ENCODE data around the gene ADCY5. TPM values are rescaled to one million over a fixed set of nuclear protein-coding genes. Genes with fewer than 3 reads are reported as not detected.
A peak's percentile ranks its signal among the peaks of the same experiment; 100 is the strongest.

Gene ADCY5
- total and polyA plus RNA-seq, 10 donors = 1.7 to 20.6 (median 11.7) TPM

DNA sequence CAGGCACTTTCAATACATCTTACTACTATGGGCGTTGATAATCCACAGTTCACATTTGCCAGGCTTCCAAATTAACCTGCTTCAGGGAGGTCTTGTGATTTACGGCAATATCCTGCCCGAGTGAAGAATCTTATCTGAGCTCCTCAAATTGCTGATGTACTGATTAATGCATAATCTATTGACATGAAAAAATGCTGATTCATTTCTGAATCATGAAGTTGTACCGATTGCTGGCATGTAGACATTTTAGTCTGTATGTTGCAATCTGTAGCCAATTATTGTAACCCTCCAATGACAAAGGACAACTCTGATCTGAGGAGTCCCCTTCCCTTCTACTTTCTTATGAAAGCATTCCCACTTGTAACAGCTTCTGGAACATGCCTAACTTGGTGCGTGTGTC is 150.0 kb downstream of the ADCY5 start:
- no peak overlapping the region for H3K27ac ChIP-seq
- 72 to 86% (median 83%) methylated on average over 5 of the region's 5 CpGs for WGBS, 5 donors
- peaks cover 0 to 32% (median 0%) of the 10 kb centered on the region in 6 donors for H3K36me3 ChIP-seq
- H3K4me1 ChIP-seq = no peaks in the 10 kb centered on the region
- TF ChIP-seq, protein P1, sequence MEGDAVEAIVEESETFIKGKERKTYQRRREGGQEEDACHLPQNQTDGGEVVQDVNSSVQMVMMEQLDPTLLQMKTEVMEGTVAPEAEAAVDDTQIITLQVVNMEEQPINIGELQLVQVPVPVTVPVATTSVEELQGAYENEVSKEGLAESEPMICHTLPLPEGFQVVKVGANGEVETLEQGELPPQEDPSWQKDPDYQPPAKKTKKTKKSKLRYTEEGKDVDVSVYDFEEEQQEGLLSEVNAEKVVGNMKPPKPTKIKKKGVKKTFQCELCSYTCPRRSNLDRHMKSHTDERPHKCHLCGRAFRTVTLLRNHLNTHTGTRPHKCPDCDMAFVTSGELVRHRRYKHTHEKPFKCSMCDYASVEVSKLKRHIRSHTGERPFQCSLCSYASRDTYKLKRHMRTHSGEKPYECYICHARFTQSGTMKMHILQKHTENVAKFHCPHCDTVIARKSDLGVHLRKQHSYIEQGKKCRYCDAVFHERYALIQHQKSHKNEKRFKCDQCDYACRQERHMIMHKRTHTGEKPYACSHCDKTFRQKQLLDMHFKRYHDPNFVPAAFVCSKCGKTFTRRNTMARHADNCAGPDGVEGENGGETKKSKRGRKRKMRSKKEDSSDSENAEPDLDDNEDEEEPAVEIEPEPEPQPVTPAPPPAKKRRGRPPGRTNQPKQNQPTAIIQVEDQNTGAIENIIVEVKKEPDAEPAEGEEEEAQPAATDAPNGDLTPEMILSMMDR (IDR thresholded peaks at IDR 0.05 in 8 of 11, conservative IDR thresholded peaks at IDR 0.05 in 3 of 11) = no peak
- TF ChIP-seq POLR2A (IDR thresholded peaks at IDR 0.05) = no peak
- no peak for TF ChIP-seq POLR2AphosphoS5 (IDR thresholded peaks at IDR 0.05)
- no peaks in the 10 kb centered on the region for H3K9me3 ChIP-seq
- intact Hi-C loops (cut with DNase I; ENCODE audit: low total_unique reads) = no loop called here
- H3K4me3 ChIP-seq = no peak overlapping the region
- DNase-seq = no peak
- peaks cover 0 to 9% (median 0%) of the 10 kb centered on the region in 7 donors for H3K27me3 ChIP-seq (replicated peaks in 1 of 7)

DNA sequence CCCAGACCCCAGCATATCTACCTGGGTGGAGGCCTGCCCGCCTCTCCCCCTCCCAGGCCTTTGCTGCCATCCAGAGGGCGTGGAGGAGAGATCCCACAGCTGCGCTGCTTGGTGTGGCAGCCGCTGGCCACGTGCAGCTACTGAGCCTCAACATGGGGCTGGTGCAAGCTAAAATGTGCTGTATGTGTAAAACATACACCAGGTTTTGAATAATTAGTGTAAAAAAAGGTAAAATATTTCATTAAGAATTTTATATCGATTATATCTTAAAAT is 151.3 kb downstream of the ADCY5 start:
- Histone ChIP-seq H3K4me1 (no peaks in the 10 kb centered on the region), H3K9me3 (no peaks in the 10 kb centered on the region), H3K4me3 (no peak overlapping the region), H3K36me3 (peaks cover 0 to 20% (median 0%) of the 10 kb centered on the region in 6 donors), H3K27ac (no peak overlapping the region), H3K27me3 (replicated peaks in 1 of 7) (peaks cover 0 to 9% (median 0%) of the 10 kb centered on the region in 7 donors)
- intact Hi-C loops (cut with DNase I; ENCODE audit: low total_unique reads) = no loop called here
- DNase-seq = peak; percentile 70
- TF ChIP-seq POLR2A (IDR thresholded peaks at IDR 0.05) (no peak), POLR2AphosphoS5 (IDR thresholded peaks at IDR 0.05) (no peak)
- TF ChIP-seq, protein P1 (IDR thresholded peaks at IDR 0.05 in 8 of 11, conservative IDR thresholded peaks at IDR 0.05 in 3 of 11) = no peak
- WGBS, 5 donors = 78 to 90% (median 84%) methylated on average over 6 of the region's 6 CpGs

DNA sequence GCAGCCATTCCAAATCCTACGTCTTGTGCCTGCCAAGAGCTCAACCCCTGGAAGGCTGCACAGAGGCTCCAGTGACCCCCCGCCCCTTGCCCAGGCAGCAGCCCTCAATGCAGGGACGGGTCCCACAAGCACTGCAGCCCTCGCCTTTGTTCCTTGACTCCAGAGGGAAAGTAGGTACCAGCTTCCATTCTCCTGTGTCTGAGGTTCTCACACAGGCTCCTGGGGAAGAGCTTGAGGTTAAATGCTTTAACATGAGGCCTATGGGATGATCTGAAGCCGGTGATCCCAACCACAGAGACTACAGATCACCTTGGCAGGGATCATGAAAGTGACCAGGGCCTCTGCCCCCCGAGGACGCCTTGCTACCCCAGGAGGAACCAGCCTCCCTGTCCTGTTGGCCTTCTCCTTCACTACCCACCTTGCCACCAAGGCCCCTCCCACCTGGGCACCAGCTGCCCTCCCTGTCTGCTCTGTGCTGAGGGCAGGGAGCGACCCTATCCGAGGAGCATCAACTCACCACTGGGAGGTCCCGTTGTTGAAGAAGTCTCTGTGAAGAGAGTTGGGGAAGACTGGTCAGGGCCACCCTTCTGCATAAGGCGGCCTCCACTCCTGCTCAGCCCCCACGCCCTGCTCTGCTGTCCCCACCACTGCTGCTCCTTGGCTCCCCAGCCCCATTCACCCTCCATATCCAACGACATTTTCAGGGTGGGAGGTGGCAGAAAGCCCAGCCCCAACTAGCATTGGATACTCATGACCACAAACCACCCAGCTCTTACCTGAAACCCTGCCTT is 151.9 kb downstream of the ADCY5 start:
- no peak for TF ChIP-seq POLR2AphosphoS5 (IDR thresholded peaks at IDR 0.05)
- TF ChIP-seq, protein P1 (IDR thresholded peaks at IDR 0.05 in 8 of 11, conservative IDR thresholded peaks at IDR 0.05 in 3 of 11) = no peak
- no peak for TF ChIP-seq POLR2A (IDR thresholded peaks at IDR 0.05)
- Histone ChIP-seq H3K27ac (no peak overlapping the region), H3K9me3 (no peaks in the 10 kb centered on the region), H3K4me1 (no peaks in the 10 kb centered on the region), H3K27me3 (replicated peaks in 1 of 7) (peaks cover 0 to 8% (median 0%) of the 10 kb centered on the region in 7 donors), H3K36me3 (peaks cover 0 to 15% (median 0%) of the 10 kb centered on the region in 6 donors), H3K4me3 (no peak overlapping the region)
- DNase-seq = no peak
- intact Hi-C loops (cut with DNase I; ENCODE audit: low total_unique reads) = no loop called here
- WGBS, 5 donors = 78 to 91% (median 85%) methylated on average over 13 of the region's 13 CpGs

DNA sequence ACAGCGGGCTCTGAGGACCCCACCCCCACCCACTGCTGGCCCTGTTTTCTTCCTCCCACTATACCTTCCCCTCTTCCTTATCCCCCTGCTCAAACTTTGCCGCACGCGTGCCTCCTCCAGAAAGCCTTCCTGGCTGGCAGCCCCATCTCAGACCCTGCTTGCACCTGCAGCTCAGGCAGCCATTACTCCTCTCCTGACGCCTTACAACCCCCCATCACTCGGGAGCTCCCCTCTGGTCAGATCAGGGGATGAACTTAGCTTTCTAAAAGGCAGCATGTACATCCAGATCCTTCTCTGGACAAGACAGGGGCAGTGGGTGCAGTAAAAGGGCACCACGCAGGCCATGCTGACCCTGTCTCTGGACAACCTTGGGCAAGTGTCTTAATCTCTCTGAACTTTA is 152.6 kb downstream of the ADCY5 start:
- Histone ChIP-seq H3K27ac (no peak overlapping the region), H3K9me3 (no peaks in the 10 kb centered on the region), H3K4me3 (no peak overlapping the region), H3K36me3 (peaks cover 0 to 9% (median 0%) of the 10 kb centered on the region in 6 donors), H3K27me3 (replicated peaks in 1 of 7) (peaks cover 0 to 8% (median 0%) of the 10 kb centered on the region in 7 donors), H3K4me1 (no peaks in the 10 kb centered on the region)
- DNase-seq = no peak
- intact Hi-C loops (cut with DNase I; ENCODE audit: low total_unique reads) = no loop called here
- TF ChIP-seq POLR2AphosphoS5 (IDR thresholded peaks at IDR 0.05) = no peak
- no peak for TF ChIP-seq POLR2A (IDR thresholded peaks at IDR 0.05)
- TF ChIP-seq, protein P1 (IDR thresholded peaks at IDR 0.05 in 8 of 11, conservative IDR thresholded peaks at IDR 0.05 in 3 of 11) = no peak
- WGBS, 5 donors = 85 to 91% (median 87%) methylated on average over 7 of the region's 7 CpGs

Measured in spleen (tissue), 11 donors.